Measurements from ENCODE around the gene YPEL3. TPM values are rescaled to one million over a fixed set of nuclear protein-coding genes. Genes with fewer than 3 reads are reported as not detected.

YPEL3 gene
- polyA plus RNA-seq, 1 donor from 2014 or later = 76.9 TPM

- H3K9ac ChIP-seq (ENCODE audit: low read length) = no peak overlapping the region
Observed at GRCh38 chr16:30112197-30113030, 16.4 kb upstream of the YPEL3 start.

GRCh38 chr16:30110661-30111060 lies 14.6 kb upstream of the YPEL3 start:
- H3K9me2 ChIP-seq (ENCODE audit: insufficient read depth, low read length) = no peaks in the 10 kb centered on the region
- peaks cover 3% of the 10 kb centered on the region for H3K79me2 ChIP-seq (replicated peaks; ENCODE audit: insufficient read depth, low read length)
- no peak overlapping the region for H3K4me2 ChIP-seq (ENCODE audit: low read length)
- H3F3A ChIP-seq (ENCODE audit: insufficient read depth, low read length, poor library complexity, severe bottlenecking) = no peaks in the 10 kb centered on the region
- no peak overlapping the region for H2AFZ ChIP-seq (ENCODE audit: low read depth, low read length)
- H3K27ac ChIP-seq (ENCODE audit: low read length) = no peak overlapping the region
- H3K9me3 ChIP-seq (ENCODE audit: low read length) = no peaks in the 10 kb centered on the region
- H3K9ac ChIP-seq (ENCODE audit: low read length) = no peak overlapping the region
- no peaks in the 10 kb centered on the region for H4K20me1 ChIP-seq (ENCODE audit: insufficient read depth)
- no peak for TF ChIP-seq SMC3 (conservative IDR thresholded peaks at IDR 0.05; ENCODE audit: poor library complexity)
- TF ChIP-seq RAD21 (conservative IDR thresholded peaks at IDR 0.05) = no peak
- TF ChIP-seq POLR2AphosphoS5 (IDR thresholded peaks at IDR 0.05) = no peak
- no peak for TF ChIP-seq EZH2 (IDR thresholded peaks at IDR 0.05; ENCODE audit: borderline replicate concordance, insufficient read depth, low read length, poor library complexity, severe bottlenecking)
- no peak for TF ChIP-seq EP300 (conservative IDR thresholded peaks at IDR 0.05; ENCODE audit: poor library complexity, severe bottlenecking)
- no peak for TF ChIP-seq CTCF (IDR thresholded peaks at IDR 0.05; ENCODE audit: poor library complexity, severe bottlenecking)
- no peak for TF ChIP-seq TAF1 (IDR thresholded peaks at IDR 0.05; ENCODE audit: low read depth)
- no peak for TF ChIP-seq REST (IDR thresholded peaks at IDR 0.05; ENCODE audit: borderline replicate concordance)
- no peak for TF ChIP-seq MXI1 (conservative IDR thresholded peaks at IDR 0.05; ENCODE audit: poor library complexity, severe bottlenecking)
- peaks cover 3% of the 10 kb centered on the region for H3K36me3 ChIP-seq (ENCODE audit: insufficient read depth, low read length)
- no peak overlapping the region for H3K4me3 ChIP-seq (ENCODE audit: low read length)
- no peaks in the 10 kb centered on the region for H3K27me3 ChIP-seq (ENCODE audit: insufficient read depth, low read depth, low read length)

More at GRCh38 chr16:30112197-30113030, 16.4 kb upstream of the YPEL3 start:
- no peak overlapping the region for H3K4me3 ChIP-seq (ENCODE audit: low read length)
- H2AFZ ChIP-seq (ENCODE audit: low read depth, low read length) = no peak overlapping the region
- H3K79me2 ChIP-seq (replicated peaks; ENCODE audit: insufficient read depth, low read length) = peaks cover 3% of the 10 kb centered on the region
- H4K20me1 ChIP-seq (ENCODE audit: insufficient read depth) = no peaks in the 10 kb centered on the region
- H3K4me2 ChIP-seq (ENCODE audit: low read length) = no peak overlapping the region
- H3K9me3 ChIP-seq (ENCODE audit: low read length) = no peaks in the 10 kb centered on the region
- H3K9me2 ChIP-seq (ENCODE audit: insufficient read depth, low read length) = no peaks in the 10 kb centered on the region
- no peaks in the 10 kb centered on the region for H3K27me3 ChIP-seq (ENCODE audit: insufficient read depth, low read depth, low read length)
- H3K36me3 ChIP-seq (ENCODE audit: insufficient read depth, low read length) = no peaks in the 10 kb centered on the region
- H3F3A ChIP-seq (ENCODE audit: insufficient read depth, low read length, poor library complexity, severe bottlenecking) = no peaks in the 10 kb centered on the region
- no peak overlapping the region for H3K27ac ChIP-seq (ENCODE audit: low read length)
- no peak for TF ChIP-seq EP300 (conservative IDR thresholded peaks at IDR 0.05; ENCODE audit: poor library complexity, severe bottlenecking)
- no peak for TF ChIP-seq MXI1 (conservative IDR thresholded peaks at IDR 0.05; ENCODE audit: poor library complexity, severe bottlenecking)

Data from neural cell (in vitro differentiated cells).